GM21619 (cell line): ENCODE measurements around the gene RPS3.

Experiments
- ATAC-seq: cut with Tn5 transposase; IDR thresholded peaks from one replicate; pipeline ENCODE4 v1.9.1; 2021; ENCODE audit not compliant: unreplicated experiment

Gene RPS3

GRCh38 chr11:75433443-75433842, 34.1 kb downstream of the RPS3 start:
- ATAC-seq = no peak

DNA sequence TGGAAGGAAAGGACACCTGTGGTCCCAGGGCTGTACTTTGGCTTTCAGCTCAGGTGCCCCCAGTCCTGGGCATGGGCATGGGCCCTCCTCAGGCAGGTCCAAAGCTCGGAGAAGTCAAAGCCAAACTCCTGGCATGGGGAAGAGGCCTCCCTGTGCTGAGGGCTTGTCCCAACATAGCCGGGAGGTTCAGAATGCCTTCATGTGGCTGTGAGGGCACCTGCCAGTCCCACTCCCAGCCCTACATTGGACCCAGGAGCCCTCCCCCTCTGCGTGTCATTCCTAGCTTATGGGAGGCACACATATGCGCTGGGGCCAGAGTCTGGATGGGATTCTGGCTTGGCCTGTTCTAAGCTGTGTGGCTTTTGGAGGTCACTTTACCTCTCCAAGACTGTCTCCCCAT, 34.7 kb downstream of the RPS3 start:
- no peak for ATAC-seq

GRCh38 chr11:75434886-75435570, 35.7 kb downstream of the RPS3 start:
- ATAC-seq = no peak

GRCh38 chr11:75435571-75435925, 36.2 kb downstream of the RPS3 start:
- ATAC-seq = no peak

- no peak for ATAC-seq
These were observed 37.5 kb downstream of the RPS3 start for GRCh38 chr11:75436806-75437205.

DNA sequence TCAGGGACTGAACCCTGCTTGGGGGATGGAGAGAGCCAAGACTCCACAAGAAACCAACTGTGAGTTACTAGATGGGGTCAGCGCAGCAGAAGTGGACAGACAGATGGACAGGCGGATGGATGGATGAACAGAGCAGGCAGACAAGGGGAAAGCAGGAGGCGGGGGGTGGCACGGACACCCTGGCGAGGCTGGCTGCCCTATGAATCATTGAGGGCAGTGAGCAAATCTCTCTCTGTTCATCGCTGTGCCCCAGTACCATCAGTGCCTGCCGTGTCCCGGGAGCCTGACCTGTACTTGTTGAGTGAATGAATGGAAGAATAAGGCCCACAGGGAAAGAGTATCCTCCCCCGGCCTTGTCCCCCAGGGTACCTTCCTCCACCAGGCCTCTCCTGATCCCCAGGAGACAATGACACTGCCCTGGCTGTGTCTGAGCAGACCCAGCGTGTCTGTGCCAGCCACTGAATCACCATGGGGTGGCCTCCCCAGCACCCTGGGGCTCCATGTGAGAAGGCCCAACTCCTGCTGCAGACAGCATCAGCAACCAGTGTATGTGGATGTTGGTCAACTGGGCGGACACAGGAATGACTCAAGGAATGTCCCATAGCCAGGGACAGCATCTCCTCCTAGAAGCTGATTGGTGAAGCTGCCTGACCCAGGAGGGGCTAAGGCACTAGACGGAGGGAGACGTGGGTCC, 38.8 kb downstream of the RPS3 start:
- no peak for ATAC-seq

DNA sequence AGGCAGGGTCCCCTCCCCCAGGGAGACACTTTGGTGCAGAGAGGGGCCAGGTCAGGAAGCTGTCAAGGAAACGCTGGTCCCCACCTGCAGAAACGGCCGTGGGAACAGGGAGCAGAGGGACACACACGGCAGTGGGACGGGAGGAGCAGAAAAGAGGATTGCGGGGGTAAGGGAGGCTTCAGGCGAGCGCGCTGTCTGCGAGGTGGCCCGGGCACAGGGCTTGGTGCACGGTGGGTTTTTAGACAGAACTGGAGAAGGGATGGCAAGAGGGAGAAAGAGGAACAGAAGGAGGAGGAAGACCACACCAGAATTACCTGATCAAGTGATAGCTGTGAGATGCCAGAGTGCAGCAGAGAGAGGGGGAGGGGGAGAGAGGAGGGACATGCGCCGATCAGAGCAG, 39.7 kb downstream of the RPS3 start:
- no peak for ATAC-seq

DNA sequence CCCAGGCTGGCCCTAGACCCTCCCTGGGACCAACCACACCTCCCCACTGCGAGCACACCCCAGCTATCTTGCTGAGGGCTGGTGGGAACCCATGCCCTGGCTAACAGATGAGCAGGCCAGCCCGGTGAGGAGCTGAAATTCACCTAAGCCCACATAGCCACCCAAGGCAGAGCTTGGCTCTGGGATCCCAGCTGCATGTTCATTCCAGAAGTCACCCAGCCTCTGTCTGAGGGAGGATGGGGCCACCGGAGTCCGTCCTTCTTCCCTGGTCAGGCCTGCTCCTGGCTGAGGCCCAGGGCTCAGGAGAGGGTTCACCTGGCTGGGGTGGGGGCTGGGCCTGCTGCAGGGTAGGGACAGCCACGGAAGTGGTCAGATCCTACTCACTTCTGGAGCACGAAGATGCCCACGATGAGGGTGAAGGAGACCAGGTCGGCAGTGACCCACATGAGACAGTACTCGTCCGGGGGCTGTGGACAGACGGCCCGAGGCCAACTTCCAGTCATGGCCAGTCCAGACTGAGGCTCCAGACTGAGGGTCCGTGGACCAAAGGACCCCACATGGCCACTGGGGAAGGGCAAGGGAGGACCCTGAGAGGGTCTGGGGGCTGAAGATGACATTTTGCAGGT, 40.3 kb downstream of the RPS3 start:
- no peak for ATAC-seq

GRCh38 chr11:75440960-75441803, 41.9 kb downstream of the RPS3 start:
- no peak for ATAC-seq

DNA sequence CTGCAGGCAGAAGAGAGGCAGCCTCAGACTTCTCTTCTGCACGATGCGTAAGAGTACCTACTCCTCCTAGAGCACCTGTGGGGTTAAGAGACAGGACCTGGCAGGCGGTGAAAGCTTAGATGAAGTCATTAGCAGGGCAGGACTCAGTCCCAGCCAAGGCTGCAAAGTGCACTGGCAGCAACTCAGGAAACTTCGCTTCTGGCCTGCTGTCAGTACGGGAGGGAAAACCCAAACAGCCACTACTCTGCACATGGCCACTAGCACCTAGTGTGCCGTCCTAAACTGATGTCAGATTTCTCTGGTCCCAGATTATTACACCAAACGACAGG, 42.5 kb downstream of the RPS3 start:
- ATAC-seq = no peak

GRCh38 chr11:75442161-75442885, 43.0 kb downstream of the RPS3 start:
- no peak for ATAC-seq

- ATAC-seq = no peak
These were observed 43.7 kb downstream of the RPS3 start for GRCh38 chr11:75443043-75443442.

- ATAC-seq = no peak
These were observed 46.1 kb downstream of the RPS3 start for GRCh38 chr11:75445315-75445953.

GRCh38 chr11:75447415-75447814, 48.1 kb downstream of the RPS3 start:
- ATAC-seq = no peak

DNA sequence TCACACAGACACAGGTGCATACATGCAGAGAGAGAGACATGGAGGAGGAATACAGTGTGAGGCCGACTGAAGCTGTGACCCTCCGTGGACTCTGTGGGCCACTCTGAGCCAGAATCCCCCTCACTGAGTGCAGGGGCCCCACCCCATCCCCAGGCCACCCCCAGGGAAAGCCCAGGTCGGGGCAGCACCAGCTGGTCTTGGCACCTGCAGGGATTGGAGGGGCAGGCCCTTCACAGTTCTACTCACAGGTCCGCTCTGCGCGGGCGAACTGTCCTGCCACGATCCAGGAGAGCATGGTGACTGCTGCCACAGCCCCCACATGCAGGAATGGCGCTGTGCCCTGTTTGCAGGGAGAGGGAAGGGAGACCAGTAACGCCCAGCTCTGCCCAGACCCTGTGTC, 50.0 kb downstream of the RPS3 start:
- ATAC-seq = no peak

DNA sequence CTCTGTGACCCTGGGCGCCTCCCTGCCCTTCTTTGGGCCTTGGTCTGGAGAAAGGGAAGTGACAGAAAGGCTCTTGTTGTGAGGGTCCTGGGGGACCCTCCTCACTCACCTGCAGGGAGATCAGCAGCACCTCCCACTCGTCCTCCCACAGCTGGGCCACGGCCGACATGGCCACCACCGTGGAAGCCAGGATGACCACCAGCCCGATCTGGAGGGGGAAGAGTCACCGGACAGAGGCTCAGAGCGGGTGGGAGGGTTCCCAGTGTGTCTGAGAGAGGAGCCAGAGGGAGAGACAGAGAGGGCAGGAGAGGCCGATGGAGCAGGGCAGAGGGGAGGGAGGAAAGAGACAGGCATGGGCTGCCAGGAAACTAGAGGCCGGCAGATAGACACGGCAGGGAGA, 50.5 kb downstream of the RPS3 start:
- no peak for ATAC-seq

- no peak for ATAC-seq
These were observed 50.9 kb downstream of the RPS3 start for GRCh38 chr11:75450236-75450635.

- no peak for ATAC-seq
These were observed 51.8 kb downstream of the RPS3 start for GRCh38 chr11:75450826-75451821.

- ATAC-seq = no peak
These were observed 54.8 kb downstream of the RPS3 start for GRCh38 chr11:75453916-75454655.
